Loucy (cell line): Measurements from ENCODE around the gene GCLC.

Source experiments
- H2AFZ ChIP-seq: fragments of 200-600 bp; sonication (generic); 2 replicates; pipeline ENCODE4 v1.6.0; 2016; ENCODE audit warnings: antibody characterized with exemption, mild to moderate bottlenecking, low read length, moderate library complexity
- H3F3A ChIP-seq: fragments of 200-600 bp; 2 replicates; pipeline ENCODE4 v1.6.0; 2016; ENCODE audit warnings: antibody characterized with exemption, low read depth, mild to moderate bottlenecking
- H3K27me3 ChIP-seq: fragments of 200-600 bp; sonication (generic); 2 replicates; pipeline ENCODE4 v1.6.1; 2014; ENCODE audit warnings: low read length, mild to moderate bottlenecking; ENCODE audit not compliant: insufficient read depth, poor library complexity, severe bottlenecking
- H3K36me3 ChIP-seq: fragments of 200-600 bp; sonication (generic); 2 replicates; pipeline ENCODE4 v1.6.1; 2016; ENCODE audit warnings: low read length; ENCODE audit not compliant: insufficient read depth
- H3K4me1 ChIP-seq: fragments of 200-600 bp; sonication (generic); 2 replicates; pipeline ENCODE4 v1.5.1; 2014; ENCODE audit warnings: low read length, mild to moderate bottlenecking; ENCODE audit not compliant: insufficient read depth, poor library complexity, severe bottlenecking
- H3K4me2 ChIP-seq: fragments of 200-600 bp; sonication (generic); 2 replicates; pipeline ENCODE4 v1.6.0; 2014; ENCODE audit warnings: antibody characterized with exemption, low read length, low read depth, mild to moderate bottlenecking; ENCODE audit not compliant: poor library complexity, severe bottlenecking
- H3K4me3 ChIP-seq: fragments of 200-600 bp; sonication (generic); 2 replicates; pipeline ENCODE4 v1.5.1; 2014; ENCODE audit warnings: low read length, mild to moderate bottlenecking, mixed read lengths; ENCODE audit not compliant: poor library complexity, severe bottlenecking
- H3K79me2 ChIP-seq: fragments of 200-600 bp; sonication (generic); 2 replicates; pipeline ENCODE4 v1.6.1; 2014; ENCODE audit warnings: low read length; ENCODE audit not compliant: insufficient read depth
- H3K9ac ChIP-seq: fragments of 200-600 bp; sonication (generic); 2 replicates; pipeline ENCODE4 v1.6.0; 2014; ENCODE audit warnings: mild to moderate bottlenecking, low read depth, low read length, moderate library complexity; ENCODE audit not compliant: poor library complexity, severe bottlenecking
- H3K9me2 ChIP-seq: fragments of 200-600 bp; sonication (generic); replicated peaks from 2 replicates; pipeline ENCODE4 v1.6.1; 2016; ENCODE audit warnings: low read depth, low read length, mixed read lengths
- H3K9me3 ChIP-seq: fragments of 200-600 bp; sonication (generic); 2 replicates; pipeline ENCODE4 v1.6.1; 2014; ENCODE audit warnings: mild to moderate bottlenecking, antibody characterized with exemption, low read length, low read depth; ENCODE audit not compliant: insufficient read depth
- H4K20me1 ChIP-seq: fragments of 200-600 bp; sonication (generic); 2 replicates; pipeline ENCODE4 v1.6.0; 2014; ENCODE audit warnings: antibody characterized with exemption, low read length, mild to moderate bottlenecking; ENCODE audit not compliant: insufficient read depth, poor library complexity, severe bottlenecking
- EZH2phosphoT487 ChIP-seq: fragments of 200-600 bp; IDR thresholded peaks from 2 replicates; pipeline ENCODE4 v1.6.1; 2018; ENCODE audit warnings: antibody characterized with exemption, mild to moderate bottlenecking, moderate library complexity, borderline replicate concordance
- TF ChIP-seq, protein P1 (sequence below): fragments of 200-600 bp; sonication (generic); conservative IDR thresholded peaks from 2 replicates; pipeline ENCODE4 v1.5.1; 2014; ENCODE audit warnings: mild to moderate bottlenecking, antibody characterized with exemption, low read length

GCLC gene

DNA sequence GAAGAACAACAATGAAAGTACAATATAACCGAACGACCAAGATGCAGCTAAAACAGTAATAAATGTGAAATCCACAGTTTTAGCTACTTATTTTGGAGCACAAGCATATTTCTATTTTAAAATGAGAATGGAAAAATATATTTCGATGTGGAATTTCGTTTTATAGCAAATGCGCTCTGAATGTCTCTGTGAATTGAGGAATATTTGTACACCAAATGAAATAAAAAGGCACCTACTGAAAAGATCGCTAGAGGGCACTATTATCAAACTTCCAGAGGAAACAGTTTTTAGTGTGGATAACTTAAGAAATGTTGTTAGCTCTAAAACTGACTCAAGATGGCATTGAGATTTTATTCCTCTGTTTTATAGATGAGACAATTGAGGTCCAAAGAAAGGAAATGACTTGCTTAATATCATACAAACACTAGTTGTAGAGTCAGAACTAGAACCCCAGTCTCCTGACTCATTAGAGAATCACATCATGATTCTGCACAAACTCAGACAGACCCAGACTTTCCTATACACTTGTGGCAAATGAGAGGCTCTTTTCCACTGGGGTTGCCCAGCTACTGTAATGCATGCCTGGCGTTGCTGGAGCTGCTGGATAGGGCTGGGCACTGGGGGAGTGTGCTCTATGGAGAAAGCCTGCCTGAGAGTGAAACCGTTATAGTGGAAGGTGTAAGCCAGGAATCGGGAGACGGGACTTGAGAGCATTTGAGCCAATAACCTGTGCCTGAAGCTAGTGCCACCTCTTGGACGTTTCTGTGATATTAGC, 51.9 kb downstream of the GCLC start:
- Histone ChIP-seq H3K27me3 (no peaks in the 10 kb centered on the region), H3K9me2 (no peaks in the 10 kb centered on the region), H4K20me1 (no peaks in the 10 kb centered on the region), H3K4me3 (peak overlapping the region; percentile 2), H3K9ac (no peak overlapping the region), H2AFZ (peak overlapping the region; percentile 56), H3K9me3 (no peaks in the 10 kb centered on the region), H3K4me2 (peak overlapping the region; percentile 44), H3K36me3 (peaks cover 3% of the 10 kb centered on the region; the same call in 1 of the 2 replicates), H3F3A (no peaks in the 10 kb centered on the region), H3K4me1 (no peaks in the 10 kb centered on the region), H3K79me2 (no peaks in the 10 kb centered on the region)
- TF ChIP-seq EZH2phosphoT487: no peak
- TF ChIP-seq, protein P1, sequence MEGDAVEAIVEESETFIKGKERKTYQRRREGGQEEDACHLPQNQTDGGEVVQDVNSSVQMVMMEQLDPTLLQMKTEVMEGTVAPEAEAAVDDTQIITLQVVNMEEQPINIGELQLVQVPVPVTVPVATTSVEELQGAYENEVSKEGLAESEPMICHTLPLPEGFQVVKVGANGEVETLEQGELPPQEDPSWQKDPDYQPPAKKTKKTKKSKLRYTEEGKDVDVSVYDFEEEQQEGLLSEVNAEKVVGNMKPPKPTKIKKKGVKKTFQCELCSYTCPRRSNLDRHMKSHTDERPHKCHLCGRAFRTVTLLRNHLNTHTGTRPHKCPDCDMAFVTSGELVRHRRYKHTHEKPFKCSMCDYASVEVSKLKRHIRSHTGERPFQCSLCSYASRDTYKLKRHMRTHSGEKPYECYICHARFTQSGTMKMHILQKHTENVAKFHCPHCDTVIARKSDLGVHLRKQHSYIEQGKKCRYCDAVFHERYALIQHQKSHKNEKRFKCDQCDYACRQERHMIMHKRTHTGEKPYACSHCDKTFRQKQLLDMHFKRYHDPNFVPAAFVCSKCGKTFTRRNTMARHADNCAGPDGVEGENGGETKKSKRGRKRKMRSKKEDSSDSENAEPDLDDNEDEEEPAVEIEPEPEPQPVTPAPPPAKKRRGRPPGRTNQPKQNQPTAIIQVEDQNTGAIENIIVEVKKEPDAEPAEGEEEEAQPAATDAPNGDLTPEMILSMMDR: peak; percentile 75

DNA sequence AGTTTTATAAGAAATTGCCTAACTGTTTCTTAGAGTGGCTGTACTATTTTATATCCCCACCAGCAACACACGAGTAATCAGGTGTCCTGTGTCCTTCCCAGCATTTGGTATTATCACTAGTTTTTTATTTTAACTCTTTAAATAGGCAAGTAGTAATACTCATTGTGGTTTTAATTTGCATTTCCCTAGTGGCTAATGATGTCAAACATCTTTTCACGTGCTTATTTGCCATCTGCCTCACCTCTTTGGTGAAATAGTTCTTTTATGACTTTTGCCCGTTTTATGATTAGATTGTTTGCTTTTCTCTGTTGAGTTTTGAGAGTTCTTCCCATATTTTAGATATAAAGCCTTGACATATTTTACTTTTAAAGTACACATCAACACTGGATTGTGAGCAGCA, 57.8 kb downstream of the GCLC start:
- Histone ChIP-seq H3F3A (peaks cover 4% of the 10 kb centered on the region; the same call in 1 of the 2 replicates), H4K20me1 (no peaks in the 10 kb centered on the region), H3K9ac (no peak overlapping the region), H3K9me3 (no peaks in the 10 kb centered on the region), H3K4me3 (no peak overlapping the region), H3K27me3 (no peaks in the 10 kb centered on the region), H3K36me3 (no peaks in the 10 kb centered on the region), H3K9me2 (no peaks in the 10 kb centered on the region), H3K4me1 (peaks cover 38% of the 10 kb centered on the region), H3K4me2 (no peak overlapping the region), H3K79me2 (no peaks in the 10 kb centered on the region), H2AFZ (peak overlapping the region; percentile 57; the same call in 1 of the 2 replicates)
- TF ChIP-seq EZH2phosphoT487: no peak
- TF ChIP-seq, protein P1: no peak

DNA sequence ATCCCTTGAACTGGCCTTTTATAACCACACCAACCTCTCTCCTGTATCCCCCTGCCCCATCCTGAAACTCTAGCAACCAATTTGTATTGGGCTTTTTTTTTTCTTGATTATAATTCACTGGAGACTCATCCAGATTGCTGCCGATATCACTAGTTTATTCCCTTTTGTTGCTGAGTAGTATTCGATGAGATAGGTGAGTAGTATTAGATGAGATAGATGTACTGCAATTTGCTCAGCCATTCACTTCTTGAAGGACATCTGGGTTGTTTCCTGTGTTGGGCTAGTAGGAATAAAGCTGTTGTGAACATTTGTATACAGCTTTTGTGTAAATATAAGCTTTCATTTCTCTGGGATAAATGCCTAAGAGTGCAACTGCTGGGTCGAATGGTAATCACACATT, 58.2 kb downstream of the GCLC start:
- H4K20me1 ChIP-seq: no peaks in the 10 kb centered on the region
- H3K9ac ChIP-seq: no peak overlapping the region
- no peaks in the 10 kb centered on the region for H3K79me2 ChIP-seq
- no peaks in the 10 kb centered on the region for H3K36me3 ChIP-seq
- TF ChIP-seq EZH2phosphoT487: no peak
- TF ChIP-seq, protein P1: no peak
- 0 out of 2 replicates have a peak overlapping the region, but pooled peaks have one; percentile 57 for H2AFZ ChIP-seq
- H3K9me2 ChIP-seq: no peaks in the 10 kb centered on the region
- no peaks in the 10 kb centered on the region for H3K27me3 ChIP-seq
- H3F3A ChIP-seq: peaks cover 7% of the 10 kb centered on the region; the same call in 1 of the 2 replicates
- no peaks in the 10 kb centered on the region for H3K9me3 ChIP-seq
- no peak overlapping the region for H3K4me3 ChIP-seq
- peaks cover 42% of the 10 kb centered on the region for H3K4me1 ChIP-seq
- H3K4me2 ChIP-seq: no peak overlapping the region
